ENCODE data around the gene ZDHHC9.

ZDHHC9 gene

GRCh38 chrX:129762448-129762847, 81.2 kb downstream of the ZDHHC9 start:
- no peak for DNase-seq (ENCODE audit: low read depth)

- no peak for DNase-seq (ENCODE audit: low read depth)
These were observed 82.1 kb downstream of the ZDHHC9 start for GRCh38 chrX:129761596-129761995.

- no peak for DNase-seq (ENCODE audit: low read depth)
These were observed 82.7 kb downstream of the ZDHHC9 start for GRCh38 chrX:129760981-129761380.

- DNase-seq (ENCODE audit: low read depth), result no peak
These were observed 83.5 kb downstream of the ZDHHC9 start for GRCh38 chrX:129760155-129760554.

GRCh38 chrX:129759576-129760061, 84.1 kb downstream of the ZDHHC9 start:
- no peak for DNase-seq (ENCODE audit: low read depth)

GRCh38 chrX:129755779-129756650, 87.7 kb downstream of the ZDHHC9 start:
- no peak for DNase-seq (ENCODE audit: low read depth)

GRCh38 chrX:129754056-129755024, 89.3 kb downstream of the ZDHHC9 start:
- no peak for DNase-seq (ENCODE audit: low read depth)
